HG02981 (cell line): Measurements from ENCODE around the gene GLYATL1.
A peak's percentile ranks its signal among the peaks of the same experiment; 100 is the strongest.

ENCODE experiments used
- ATAC-seq: cut with Tn5 transposase; IDR thresholded peaks from one replicate; pipeline ENCODE4 v1.9.1; 2021; ENCODE audit warnings: mild to moderate bottlenecking, moderate library complexity; ENCODE audit not compliant: unreplicated experiment

GLYATL1 gene

DNA sequence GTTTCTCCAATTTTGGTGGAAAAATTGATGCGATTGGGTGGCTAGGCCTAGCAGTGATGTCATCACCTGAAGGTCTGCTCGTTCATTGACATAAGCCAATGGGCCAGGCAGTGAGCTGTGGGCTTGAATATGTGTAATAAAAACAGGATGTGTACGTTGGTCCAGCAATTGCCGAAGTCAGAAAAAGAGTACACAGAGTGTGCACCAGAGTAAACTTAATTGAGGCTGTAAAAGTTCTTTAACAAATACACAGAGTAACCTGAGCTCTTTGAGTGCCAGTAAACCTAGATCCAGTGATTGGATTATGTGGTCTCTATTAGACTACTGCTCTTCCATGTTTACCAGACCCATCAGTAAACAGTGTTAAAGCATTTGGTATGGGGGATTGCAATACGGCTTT, 13.0 kb upstream of the GLYATL1 start:
- ATAC-seq = no peak

GRCh38 chr11:58926695-58927094, 12.6 kb upstream of the GLYATL1 start:
- no peak for ATAC-seq

DNA sequence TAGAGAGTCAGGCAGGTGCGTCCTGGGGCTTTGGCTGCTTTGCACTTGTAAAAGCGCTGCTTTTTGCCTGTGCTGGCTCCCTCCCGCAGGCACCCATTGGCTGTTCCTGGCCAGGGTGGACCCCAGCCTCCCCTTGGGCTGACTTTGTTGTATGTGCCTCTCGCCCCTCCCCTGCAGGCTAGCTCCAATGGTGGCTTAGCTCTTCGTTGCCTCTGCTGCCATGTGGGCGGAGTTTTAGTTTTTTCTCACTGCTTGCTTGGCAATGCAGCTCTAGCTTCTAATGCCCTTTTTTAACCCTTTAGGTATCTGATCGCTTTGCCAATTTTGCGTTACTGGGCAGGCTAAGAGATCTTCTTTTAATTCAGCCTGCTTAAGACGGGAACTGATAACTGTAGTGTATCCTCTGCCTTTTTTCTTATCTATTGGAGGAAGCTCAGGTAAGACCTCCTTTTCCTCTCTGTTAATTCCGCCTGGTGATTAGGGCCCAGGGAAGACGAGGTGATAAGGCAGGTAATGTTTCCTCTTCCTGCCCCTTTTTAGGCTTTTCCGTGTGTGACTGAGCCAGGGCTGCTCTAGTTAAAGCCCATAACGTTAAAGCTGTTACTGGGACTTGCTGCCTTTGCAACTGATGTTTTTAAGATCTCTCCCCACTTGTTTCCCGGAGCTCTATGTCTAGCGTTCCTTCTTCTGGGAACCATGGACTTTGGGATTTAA, 11.7 kb upstream of the GLYATL1 start:
- ATAC-seq = no peak

DNA sequence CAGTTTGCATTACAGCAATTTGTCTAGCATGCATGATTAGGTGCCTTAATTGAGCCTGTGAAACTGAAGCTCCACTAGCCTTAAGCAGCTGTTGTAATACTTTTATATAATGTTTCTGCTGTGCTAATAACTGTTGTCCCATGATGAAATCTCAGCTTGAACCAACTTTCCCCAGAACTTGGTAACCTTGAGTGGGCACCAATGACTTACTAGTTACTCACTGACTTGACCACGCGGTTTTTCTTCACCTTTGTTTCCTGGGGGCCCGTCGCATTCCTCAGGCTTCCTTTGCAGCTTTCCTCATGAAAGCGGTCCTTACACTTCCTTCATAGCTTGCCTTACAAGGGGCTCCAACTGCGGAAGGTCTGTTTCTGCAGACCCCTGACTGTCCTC, 11.2 kb upstream of the GLYATL1 start:
- no peak for ATAC-seq

GRCh38 chr11:58928691-58929090, 10.6 kb upstream of the GLYATL1 start:
- no peak for ATAC-seq

DNA sequence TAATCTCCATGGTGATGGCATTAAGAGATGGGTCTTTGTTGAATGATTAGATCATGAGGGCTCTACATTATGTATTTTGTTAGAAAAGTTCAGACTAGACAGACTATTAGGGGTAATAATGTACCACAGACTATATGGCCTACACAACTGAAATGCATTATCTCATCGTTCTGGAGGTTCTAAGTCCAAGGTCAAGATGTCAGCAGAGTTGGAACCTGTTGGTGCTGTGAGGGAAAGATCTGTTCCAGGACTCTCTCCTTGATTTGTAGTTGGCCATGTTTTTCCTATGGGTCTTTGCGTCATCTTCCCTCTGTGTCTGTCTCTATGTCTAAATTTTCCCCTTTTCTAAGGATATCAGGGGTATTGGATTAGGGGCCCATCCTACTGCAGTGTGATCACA, 8.4 kb upstream of the GLYATL1 start:
- no peak for ATAC-seq

DNA sequence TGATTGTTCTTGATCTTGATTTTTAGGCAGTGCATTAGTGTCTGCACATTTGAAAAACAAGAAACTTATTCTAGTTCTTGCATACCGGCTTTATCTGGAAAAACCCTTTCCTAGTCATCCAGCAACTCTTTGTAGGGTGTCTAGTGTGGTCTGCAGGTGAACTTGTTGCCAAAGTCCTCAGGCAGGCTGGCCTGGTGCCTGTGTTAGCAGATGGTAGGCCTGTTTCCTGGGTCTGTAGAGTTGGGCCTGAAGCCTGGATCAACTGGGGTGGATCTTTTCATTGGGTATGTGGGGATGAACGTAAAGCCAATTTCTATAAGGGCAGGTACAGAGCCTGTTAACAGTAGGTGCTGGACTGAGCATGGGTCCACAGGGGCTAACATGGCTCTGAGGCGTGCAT, 5.6 kb upstream of the GLYATL1 start:
- ATAC-seq = no peak

- ATAC-seq = no peak
Observed at GRCh38 chr11:58934945-58935513, 4.3 kb upstream of the GLYATL1 start.

GRCh38 chr11:58938398-58938797, 890 bp upstream of the GLYATL1 start:
- ATAC-seq = no peak

DNA sequence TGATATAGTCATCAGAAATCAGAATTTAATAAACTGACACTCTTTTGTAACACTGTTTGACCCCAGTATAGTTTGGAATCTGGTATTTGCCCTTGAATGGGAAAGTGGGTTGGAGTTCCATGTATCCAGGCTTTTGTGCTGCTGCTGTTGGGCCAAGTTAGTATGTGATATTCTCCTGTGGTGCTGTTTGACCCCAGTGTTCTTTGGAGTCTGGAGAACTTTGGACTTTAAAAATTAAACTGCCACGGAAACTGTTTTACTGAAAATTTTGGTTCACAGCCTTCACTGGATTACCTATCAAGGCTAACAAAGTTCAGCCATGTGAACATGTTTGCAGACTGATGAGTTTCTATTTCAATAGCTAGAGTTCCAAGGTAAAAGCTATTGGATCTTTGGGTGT, 740 bp downstream of the GLYATL1 start:
- ATAC-seq = no peak

GRCh38 chr11:58941838-58942237, 2.5 kb downstream of the GLYATL1 start:
- ATAC-seq = no peak

DNA sequence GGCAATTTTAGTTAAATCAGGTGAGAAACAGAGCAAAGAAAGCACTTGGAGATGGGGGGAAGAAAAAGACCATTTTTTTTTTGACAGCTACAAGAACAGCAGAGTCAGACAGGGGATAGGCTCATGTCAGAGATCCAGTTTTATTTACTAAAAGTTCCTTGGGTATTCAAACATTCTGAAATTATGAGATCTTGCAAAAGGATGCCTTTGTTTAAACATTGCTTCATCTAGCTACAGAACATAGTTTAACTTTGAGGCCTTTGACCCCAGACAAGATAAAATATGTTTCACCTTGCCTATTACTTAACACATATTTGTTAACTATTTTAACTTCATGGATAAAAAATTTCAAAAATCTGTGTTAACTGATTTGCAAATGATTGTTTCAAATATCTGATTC, 6.4 kb downstream of the GLYATL1 start:
- no peak for ATAC-seq

- ATAC-seq = no peak
Observed at GRCh38 chr11:58949184-58949583, 9.9 kb downstream of the GLYATL1 start.

- no peak for ATAC-seq
Observed at GRCh38 chr11:58957922-58958321, 18.6 kb downstream of the GLYATL1 start.

DNA sequence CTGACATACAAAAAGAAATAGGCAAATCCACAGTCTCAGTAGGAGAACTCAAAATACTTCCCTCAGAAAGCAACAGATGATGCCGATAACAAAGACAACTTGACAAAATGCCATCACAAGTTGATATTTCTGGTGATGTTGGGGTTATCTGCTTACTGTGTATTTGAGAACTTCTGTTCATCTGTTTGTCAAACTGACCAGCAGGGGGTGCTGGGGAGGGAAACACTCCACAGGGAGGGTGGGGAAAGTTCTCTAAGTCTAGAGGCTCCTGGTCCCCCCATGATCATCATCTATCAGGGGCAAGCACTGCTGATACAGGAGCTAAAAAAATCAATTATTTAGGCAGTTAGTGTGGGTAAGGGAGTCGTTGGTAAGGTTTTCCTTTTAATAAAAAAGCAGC, 19.2 kb downstream of the GLYATL1 start:
- ATAC-seq = peak; percentile 67

GRCh38 chr11:58963551-58964104, 24.3 kb downstream of the GLYATL1 start:
- ATAC-seq = no peak

DNA sequence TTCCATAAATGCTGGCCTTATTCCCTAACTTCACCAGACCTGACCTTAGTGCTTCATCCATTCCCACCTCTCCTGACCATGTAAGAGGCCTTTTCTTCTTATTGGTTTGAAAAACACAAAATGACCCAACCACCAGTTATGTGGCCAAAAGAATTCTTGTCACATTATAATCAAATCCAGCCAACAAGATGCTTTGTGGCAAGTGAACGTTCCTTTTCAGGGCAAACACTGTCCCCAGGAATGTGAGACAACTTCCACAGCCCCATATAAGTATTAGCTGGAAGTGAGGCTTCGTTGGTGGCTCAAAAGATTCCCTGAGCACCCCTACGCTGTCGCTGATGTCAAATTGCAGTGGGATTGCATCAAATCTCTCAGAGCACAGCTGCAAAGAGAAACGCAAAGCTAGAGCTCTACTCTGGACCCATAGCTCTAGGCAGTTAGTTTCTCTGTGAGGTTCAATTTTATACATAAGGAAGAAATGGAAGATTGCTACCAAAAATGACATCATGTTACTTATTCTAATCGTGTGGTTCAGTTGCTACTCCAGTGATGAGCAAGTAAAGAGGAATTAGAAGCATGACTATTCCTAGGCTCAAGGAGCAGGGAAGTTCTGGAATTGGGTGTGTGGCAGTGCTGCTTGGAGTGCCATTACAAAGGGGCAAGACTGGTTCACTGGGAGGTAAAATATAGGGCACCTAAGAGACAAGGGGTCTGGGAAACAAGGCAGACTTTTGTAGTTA, 26.1 kb downstream of the GLYATL1 start:
- ATAC-seq = no peak

DNA sequence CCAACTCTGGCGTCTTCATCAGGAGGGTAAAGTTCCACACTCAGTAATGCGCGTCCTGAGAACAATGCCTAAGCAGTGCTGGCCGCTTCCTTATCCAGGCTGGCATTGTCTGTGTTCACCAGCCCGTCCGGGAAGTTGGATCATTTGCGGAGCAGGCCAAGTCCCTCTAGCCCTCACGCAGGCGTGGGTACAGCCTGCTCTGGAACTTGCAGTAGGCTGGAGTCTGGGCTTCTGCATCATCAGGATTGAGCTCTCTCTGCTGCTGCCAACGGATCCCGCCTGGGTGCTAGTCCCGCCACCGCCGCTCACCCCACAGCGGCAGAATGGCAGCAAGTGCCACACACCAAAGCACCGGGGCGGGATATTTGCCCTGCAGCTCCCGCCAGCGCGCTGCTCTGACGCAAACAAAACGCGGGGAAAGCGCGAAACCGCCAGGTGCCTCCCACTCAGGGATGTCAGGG, 29.0 kb downstream of the GLYATL1 start:
- ATAC-seq = no peak

- ATAC-seq = no peak
Observed at GRCh38 chr11:58977470-58977869, 38.2 kb downstream of the GLYATL1 start.

DNA sequence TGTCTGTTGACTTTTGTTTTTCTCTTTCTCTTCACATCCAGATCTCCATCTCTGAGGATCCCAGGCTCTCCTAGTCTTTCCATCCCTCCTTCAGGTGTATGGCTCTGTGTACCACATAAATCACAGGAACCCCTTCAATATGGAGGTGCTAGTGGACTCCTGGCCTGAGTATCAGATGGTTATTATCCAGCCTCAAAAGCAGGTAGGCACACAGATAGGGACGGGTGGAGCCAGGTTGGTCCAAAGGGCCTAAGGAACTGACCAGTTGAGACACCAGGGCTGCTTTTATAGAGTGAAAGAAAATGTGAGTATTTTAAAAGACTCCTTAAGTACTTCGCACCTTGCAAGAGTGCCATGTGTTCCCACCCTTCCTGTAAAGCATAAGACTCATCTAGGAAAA, 39.9 kb downstream of the GLYATL1 start:
- ATAC-seq = no peak

GRCh38 chr11:58980159-58980843, 41.0 kb downstream of the GLYATL1 start:
- ATAC-seq = no peak
